Ishikawa (cell line): ENCODE results near the gene SLC7A10.

Experiments used
- CEBPB ChIP-seq: IDR thresholded peaks from 2 replicates; pipeline ENCODE4 v1.6.1; 2012
- CREB1 ChIP-seq: IDR thresholded peaks from 2 replicates; pipeline ENCODE4 v1.6.1; 2012; ENCODE audit warnings: low read depth
- RAD21 ChIP-seq: IDR thresholded peaks from 2 replicates; pipeline ENCODE4 v1.6.1; 2012; ENCODE audit warnings: low read depth
- TEAD4 ChIP-seq: IDR thresholded peaks from 2 replicates; pipeline ENCODE4 v1.6.1; 2012

Gene SLC7A10

DNA sequence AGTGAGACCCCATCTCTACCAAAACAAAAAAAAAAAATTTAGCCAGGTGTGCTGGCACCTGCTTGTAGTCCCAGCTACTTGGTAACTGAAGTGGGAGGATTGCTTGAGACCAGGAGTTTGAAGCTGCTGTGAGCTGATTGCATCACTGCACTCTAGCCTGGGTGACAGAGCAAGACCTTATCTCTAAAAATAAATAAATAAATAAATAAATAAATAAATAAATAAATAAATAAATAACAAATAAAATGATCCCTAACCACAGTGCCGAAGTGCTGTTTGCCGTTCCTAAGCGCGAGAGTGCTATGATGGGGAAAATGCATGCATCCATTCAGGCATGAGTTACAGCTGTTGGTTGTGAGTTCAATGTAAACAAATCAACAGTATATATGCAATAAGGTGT, 66.5 kb downstream of the SLC7A10 start:
- TF ChIP-seq CEBPB (no peak), RAD21 (no peak), CREB1 (no peak), TEAD4 (no peak)
